ENCODE data around the gene PON3. TPM values are rescaled to one million over a fixed set of nuclear protein-coding genes. Genes with fewer than 3 reads are reported as not detected.

The PON3 gene
- total and polyA plus RNA-seq, 2 of the 8 experiments (the other 6 are each of a cell fraction or from before 2014, with no cell fraction given): not detected

DNA sequence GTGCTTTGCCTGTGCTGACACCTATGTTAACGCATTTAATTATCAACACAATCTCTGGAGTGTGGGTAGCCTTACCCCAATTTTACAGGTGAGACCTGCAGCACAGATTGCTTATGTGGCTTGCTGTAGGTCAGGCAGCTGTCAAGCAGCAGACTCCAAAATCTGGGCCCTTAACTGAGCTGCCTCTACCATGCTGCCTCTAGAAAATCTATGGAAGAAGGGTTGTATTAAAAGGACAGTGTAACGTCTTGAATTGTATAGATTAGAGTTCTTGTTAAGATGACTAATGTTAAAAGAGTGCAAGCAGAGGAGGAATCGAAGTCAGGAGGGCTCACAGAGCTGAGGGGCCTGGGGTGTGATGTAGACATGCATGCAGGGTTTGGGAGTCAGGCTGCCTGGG is 1.2 kb upstream of the PON3 start (continued):
- TF ChIP-seq RAD21 (IDR thresholded peaks at IDR 0.05 in 1 of 2, conservative IDR thresholded peaks at IDR 0.05 in 1 of 2; ENCODE audit: low read depth in 2 of 2, low read length in 2 of 2) (no peak), EZH2 (IDR thresholded peaks at IDR 0.05; ENCODE audit: low read depth, low read length, severe bottlenecking) (no peak), RBBP5 (IDR thresholded peaks at IDR 0.05; ENCODE audit: borderline replicate concordance, low read depth, low read length) (no peak)
